Fibroblast of upper back skin (primary cell): Measurements from ENCODE around the gene JOSD1.
"Not testable (repeated sequence)": the region's sequence is repeated elsewhere in the genome, so short reads cannot be mapped to it uniquely, and the experiment has no call there.

Experiments used
- DNase-seq: peaks from one replicate; pipeline ENCODE4 v3.0.0-alpha.2; 2013

The JOSD1 gene

DNA sequence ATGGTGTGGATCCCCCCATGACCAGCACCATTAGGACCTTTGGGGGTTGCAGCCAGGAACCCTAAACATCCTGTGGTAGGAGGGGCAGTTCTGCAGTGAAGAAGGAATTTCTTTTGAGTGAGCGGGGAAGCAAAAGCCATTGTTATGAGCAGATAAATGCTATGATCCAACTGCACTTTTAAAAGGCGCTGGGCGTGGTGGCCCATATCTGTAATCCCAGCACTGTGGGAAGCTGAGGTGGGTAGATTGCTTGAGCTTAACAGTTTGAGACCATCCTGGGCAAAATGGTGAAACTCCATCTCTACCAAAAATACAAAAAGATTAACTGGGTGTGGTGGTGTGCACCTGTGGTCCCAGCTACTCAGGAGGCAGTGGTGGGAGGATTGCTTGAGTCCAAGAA lies 24.9 kb downstream of the JOSD1 start:
- no peak for DNase-seq

DNA sequence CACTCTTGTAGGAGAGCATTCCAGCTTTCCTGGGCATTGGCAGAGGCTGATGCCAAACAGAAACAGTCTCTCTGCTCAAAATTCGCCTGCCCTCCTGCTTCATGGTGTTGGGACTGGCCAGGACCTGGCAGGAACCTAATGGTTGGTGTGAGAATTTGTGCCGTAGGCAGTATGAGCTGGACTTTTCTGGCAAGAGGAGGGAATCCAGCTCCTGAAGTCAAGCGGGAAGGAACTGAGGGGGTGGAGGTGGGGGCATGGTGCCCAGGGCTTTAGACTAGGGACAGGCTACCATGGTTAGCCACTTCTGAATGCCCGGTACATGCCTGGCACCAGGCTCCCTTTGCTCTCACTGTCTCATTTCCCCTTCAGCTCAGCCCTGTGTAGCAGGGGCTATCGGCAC lies 25.9 kb downstream of the JOSD1 start:
- DNase-seq, result no peak

DNA sequence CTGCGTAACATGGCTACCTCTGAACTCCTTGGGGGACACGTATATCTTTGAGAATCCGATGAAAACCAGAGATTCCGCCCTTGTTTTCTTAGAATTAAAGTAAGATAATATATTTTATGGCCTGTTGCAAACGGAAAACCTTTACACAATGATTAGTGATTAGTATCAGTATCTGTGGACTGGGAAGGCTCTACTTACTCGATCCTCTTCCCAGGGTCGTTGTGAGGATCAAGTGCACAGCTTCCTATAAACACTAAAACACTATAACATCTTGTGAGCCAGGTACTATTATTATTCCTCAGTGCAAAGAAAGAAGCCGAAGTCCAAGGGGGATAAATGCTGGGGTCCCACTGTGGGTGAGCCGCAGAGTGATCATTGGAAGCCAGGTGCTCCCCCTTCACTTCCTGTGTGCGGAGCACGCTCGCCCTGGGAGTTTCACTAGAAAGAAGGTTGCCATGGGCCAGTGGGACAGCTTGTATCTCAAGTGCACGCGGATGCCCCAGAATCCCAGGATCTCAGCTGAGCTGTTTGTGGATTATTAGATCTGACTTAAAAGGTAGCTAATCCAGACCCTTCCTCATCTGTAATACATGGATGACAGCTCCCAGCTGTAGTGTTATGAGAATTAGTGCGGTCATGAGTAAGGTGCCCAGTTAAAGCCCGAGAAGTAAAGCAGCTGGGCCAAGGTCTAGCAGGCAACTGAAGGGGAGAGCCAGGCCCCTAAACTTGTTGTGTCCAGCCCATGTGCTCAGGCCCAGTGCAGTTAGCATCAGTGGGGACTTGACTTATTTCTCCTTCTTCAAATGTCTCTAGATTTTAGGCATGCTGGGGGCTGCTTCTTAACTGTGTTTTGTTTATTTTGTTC lies 43.5 kb downstream of the JOSD1 start:
- DNase-seq, result peak; percentile 5

DNA sequence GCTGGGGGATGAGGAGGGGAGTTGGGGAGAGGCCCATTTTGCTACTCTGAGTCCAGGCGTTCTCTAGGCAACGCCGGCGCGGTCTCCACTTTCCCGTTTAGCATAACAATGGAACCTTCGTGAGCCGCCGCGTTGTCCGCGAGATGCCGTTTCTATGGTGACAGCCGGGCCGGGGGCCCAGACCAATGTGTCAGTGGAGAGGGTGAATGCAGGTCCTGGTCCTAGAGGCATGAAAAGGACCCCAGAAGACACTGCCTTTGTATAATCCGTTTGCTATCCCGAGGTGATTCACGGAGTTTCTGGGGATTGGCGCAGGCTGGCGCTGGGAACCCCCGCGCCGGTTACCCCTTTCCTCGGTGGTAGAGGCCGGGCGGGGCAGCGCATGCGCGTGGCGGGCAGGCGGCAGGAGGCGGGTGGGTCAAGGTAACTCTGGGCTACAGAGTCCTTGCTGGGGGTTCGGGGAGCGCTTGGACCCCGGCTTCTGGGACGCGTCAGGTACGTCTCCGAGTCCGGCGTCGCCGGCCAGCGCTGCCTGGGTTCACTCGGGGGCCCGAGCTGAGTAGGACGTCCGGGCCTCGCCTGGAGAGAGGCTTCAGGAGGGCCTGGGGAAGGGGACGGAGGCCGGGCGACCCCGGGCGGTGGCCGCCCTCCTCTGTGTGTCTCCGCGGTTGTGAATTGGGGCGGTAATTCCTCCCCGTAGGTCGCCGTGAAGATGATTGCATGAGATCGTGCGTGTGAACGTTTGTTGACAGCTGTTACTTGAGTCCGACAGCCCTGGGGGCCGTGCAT lies 44.3 kb downstream of the JOSD1 start, which contains the start of the genes CBY1 and FAM227A:
TSS of gene CBY1 (plus strand) at position 383 of the 789 bp plus-strand sequence. CDS start 11,417 bp downstream, outside the sequence.
TSS of gene FAM227A (minus strand) at position 137 of the 789 bp plus-strand sequence. CDS start 6,224 bp downstream, outside the sequence.
- peak; percentile 81 for DNase-seq

DNA sequence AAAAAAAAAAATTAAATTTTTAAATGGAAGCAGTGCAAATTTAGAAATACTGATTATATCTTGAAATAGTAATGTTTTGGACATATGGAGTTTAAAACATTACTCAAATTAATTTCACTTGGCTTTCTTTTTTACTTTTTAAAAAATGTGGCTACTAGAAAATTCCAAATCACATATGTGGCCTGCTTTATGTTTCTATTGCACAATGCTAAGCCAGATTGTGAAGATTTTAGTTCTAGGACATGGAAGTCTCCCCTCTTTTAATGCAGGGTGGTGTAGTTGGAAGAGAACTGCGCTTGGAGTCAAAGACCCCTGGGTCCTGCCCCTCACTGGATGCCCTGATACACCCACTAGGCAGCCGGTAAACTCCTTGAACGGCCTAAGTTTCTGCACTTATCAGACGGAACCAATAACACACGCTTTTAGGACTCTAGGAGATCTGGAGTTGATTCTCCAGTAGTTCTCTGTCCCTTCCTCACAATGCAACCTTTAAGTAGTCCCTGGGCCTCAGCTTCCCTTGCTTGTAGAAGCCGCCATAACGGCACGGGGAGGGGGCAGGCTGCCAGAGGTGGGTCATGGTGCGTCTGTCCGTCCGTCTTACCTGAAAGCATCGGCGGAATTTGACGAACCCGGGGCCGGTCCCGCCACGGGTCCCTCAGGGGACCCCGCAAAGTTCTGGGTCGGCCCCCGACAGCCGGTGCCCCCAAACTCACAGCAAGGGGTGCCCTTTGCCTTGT lies 45.1 kb downstream of the JOSD1 start:
- peak; percentile 14 for DNase-seq

DNA sequence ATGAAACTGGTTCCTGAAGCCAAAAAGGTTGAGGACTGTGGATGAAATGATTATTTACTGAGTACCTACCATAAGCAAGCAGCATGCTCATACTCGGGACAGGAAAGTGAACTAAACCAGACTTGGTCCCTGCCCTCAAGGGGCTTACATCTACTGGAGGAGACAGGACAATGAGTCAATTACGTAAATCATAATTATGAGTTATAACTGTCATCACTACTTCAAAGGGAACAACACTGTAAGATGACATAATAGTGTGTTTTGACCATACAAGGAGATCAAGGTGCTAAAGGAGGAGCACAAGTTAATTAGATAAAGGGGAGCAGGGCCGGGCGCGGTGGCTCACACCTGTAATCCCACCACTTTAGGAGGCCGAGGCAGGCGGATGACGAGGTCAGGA lies 47.0 kb downstream of the JOSD1 start:
- DNase-seq, result no peak

DNA sequence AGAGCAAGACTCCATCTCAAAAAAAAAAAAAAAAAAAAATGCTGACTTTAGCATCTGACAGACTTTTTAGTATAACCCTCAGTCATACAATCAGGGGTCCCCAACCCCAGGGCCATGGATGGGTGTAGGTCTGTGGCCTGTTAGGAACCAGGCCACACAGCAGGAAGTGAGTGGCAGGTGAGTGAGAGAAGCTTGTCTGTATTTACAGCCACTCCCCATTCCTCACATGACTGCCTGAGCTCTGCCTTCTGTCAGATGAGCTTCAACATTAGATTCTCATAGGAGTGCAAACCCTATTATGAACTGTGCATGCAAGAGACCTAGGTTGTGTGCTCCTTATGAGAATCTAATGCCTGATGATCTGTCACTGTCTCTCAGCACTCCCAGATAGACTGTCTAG lies 47.9 kb downstream of the JOSD1 start:
- DNase-seq, result no peak

DNA sequence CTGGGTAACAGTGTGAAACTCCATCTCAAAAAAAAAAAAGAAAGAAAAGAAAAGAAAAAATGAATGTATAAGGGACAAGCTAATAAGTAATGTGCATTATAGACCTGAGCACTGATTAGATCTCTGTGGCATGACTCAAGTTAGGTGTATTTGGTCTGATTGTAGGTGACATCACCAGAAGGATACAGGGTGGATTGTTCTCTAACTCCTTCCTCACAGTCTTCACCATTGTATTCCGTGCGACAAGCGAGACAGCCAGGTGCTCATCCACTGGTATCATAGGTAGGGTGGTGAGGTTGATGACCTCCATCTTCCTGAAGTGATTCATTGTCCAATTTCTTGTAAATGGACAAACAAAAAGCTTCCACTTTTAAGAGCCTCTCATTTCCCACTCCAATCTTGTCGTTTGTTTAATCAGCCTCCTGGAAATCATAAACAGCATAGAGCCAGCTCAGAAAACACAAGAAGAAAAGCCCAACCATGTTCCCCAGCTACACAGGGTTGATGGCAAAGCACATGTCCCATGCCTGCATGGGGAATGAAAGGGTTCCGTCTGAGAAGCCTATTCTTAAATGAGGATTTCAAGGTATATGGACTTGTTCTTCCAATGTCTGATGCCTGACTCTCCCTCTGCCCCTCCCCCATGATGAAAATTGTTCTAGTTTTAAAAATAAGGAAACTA lies 50.8 kb downstream of the JOSD1 start:
- DNase-seq, result no peak

DNA sequence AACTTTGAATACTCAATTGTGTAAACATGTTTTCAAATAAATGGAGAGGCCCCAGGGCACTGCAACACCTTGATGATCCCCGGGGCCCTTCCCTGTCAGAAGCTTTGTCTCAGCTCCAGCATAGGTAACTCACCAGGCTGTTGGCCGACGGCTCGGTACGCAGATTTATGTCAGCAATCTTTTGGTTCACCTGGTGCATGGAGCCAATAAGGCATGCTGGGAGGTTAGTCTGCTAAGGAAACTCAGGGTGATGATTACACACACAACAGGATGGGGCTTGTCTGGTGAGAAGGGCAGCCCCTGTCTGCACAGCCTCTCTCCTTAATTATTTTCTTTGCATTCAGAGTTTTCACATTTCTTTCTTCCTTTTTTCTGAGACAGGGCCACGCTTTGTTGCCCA lies 55.3 kb downstream of the JOSD1 start:
- no peak for DNase-seq

DNA sequence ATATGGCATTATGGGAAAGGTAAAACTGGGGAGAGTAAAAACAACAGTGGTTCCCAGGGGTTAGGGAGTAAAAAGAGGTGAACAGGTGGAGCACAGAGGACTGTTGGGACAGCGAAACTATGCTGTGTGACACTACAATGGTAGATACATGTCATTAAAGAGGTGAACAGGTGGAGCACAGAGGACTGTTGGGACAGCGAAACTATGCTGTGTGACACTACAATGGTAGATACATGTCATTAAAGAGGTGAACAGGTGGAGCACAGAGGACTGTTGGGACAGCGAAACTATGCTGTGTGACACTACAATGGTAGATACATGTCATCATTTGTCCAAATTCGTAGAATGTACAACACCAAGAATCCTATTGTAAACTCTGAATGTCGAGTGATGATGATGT lies 56.5 kb downstream of the JOSD1 start:
- not testable (repeated sequence) for DNase-seq

DNA sequence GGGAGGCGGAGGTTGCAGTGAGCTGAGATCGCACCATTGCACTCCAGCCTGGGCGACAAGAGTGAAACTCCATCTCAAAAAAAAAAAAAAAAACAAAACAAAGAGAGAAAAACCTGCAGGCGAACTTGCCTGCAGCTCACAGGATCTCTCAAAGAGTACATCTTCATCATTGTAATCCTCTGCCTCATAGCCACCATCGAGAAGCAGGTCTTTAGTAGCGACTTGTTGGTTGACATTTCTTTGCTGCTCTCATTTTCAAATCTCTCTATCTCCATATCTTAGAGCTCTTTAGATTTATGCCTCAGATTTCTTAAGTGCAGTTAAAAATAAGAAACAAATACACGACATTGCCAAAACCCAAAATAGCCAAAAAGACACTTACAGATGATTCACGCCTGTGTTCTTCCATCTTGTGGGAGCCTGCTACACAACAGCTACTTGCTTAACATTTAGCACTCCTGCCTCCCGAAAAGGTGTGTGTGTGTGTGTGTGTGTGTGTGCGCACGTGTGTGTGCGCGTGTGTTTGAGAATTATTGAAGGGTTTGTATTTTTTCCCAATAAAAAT lies 59.2 kb downstream of the JOSD1 start:
- DNase-seq, result no peak

DNA sequence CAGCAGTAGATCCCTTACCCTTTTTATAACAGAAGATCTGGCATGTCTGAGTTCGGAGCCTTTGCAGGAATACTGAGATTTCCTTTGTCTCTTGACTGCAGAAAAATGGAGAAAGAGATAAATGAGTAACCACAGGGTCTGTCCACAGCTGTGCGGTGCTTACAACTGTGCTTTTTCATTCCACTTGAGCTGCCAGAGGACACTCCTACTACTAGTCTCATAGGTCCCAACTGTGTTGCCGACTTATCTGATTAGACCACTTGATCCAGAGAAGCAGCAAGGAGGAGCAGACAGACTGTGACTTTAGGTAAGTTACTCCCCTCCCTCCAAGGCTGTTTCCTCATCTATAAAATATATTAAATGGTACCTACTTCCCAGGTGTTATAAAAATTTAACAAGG lies 62.0 kb downstream of the JOSD1 start:
- no peak for DNase-seq

DNA sequence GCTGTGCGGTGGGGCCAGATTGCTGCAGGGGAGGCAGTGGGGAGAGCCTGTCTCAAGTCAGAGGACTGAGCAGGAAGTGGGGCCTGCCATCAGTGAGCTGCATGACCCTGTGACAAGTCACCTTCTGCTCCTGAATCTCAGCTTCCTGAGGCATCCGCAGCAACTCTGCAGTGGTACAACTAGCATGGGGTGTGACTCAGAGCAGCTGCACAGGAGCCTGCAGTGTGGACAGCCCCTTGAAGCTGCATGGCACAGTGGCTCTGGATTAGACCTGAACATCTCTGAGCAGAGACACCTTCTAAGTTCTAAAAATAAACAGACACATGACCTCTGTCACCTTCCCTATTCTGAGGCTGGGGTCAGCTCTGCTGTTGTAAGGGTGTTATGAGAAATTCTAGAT lies 62.5 kb downstream of the JOSD1 start:
- no peak for DNase-seq
